IMR-90 (cell line): ENCODE data around the gene REPS2. TPM values are rescaled to one million over a fixed set of nuclear protein-coding genes. Genes with fewer than 3 reads are reported as not detected.
"Not testable (repeated sequence)": the region's sequence is repeated elsewhere in the genome, so short reads cannot be mapped to it uniquely, and the experiment has no call there.

Experiments used
- ATAC-seq: fragments of 200-7000 bp; cut with Tn5 transposase; 2 replicates; pipeline ENCODE4 v1.9.1; 2020; ENCODE audit warnings: low read depth, mild to moderate bottlenecking, moderate library complexity
- BruUV-seq: library from RNA; stranded (reverse); fragments of 400-500 nt; replicated peaks from 2 replicates; lab custom pipeline; 2021; lab: Mats Ljungman, UMichigan
- CTCF ChIA-PET: fragments of 300-600 bp; formaldehyde crosslinking; extraction: SDS; loops from one replicate; lab custom pipeline; 2021; ENCODE audit warnings: antibody characterized with exemption; lab: Yijun Ruan, JAX
- POLR2A ChIA-PET: fragments of 300-600 bp; sonication (Branson Sonifier 250); formaldehyde crosslinking; loops from one replicate; lab custom pipeline; 2022; ENCODE audit warnings: antibody characterized with exemption; ENCODE audit not compliant: unreplicated experiment; lab: Charles Lee
- DNase-seq: peaks from one replicate; pipeline ENCODE4 v3.0.0; 2013
- H2AFZ ChIP-seq: replicated peaks from 2 replicates; pipeline ENCODE3; 2013; ENCODE audit warnings: low read length, mild to moderate bottlenecking; ENCODE audit not compliant: poor library complexity
- H2AK5ac ChIP-seq: 2 replicates; pipeline ENCODE4 v1.6.1; 2013; ENCODE audit warnings: low read depth, low read length, inconsistent platforms
- H2AK9ac ChIP-seq: replicated peaks from 2 replicates; pipeline ENCODE3; 2013; ENCODE audit warnings: mild to moderate bottlenecking, low read depth, low read length, moderate library complexity; ENCODE audit not compliant: poor library complexity
- H2BK120ac ChIP-seq: 2 replicates; pipeline ENCODE4 v1.6.1; 2013; ENCODE audit warnings: low read depth, low read length, inconsistent platforms
- H2BK15ac ChIP-seq: 3 replicates; pipeline ENCODE4 v1.6.1; 2013; ENCODE audit warnings: low read depth, low read length, inconsistent platforms
- H2BK20ac ChIP-seq: 2 replicates; pipeline ENCODE4 v1.6.1; 2013; ENCODE audit warnings: low read depth, mild to moderate bottlenecking, inconsistent platforms, low read length, moderate library complexity
- H2BK5ac ChIP-seq: 2 replicates; pipeline ENCODE4 v1.6.1; 2013; ENCODE audit warnings: mild to moderate bottlenecking, low read depth, low read length, inconsistent platforms; ENCODE audit not compliant: poor library complexity, severe bottlenecking
- H3K14ac ChIP-seq: replicated peaks from 2 replicates; pipeline ENCODE4 v1.6.1; 2013; ENCODE audit warnings: low read depth, low read length, inconsistent platforms
- H3K18ac ChIP-seq: 2 replicates; pipeline ENCODE4 v1.6.1; 2013; ENCODE audit warnings: low read depth, low read length, control low read depth
- H3K23ac ChIP-seq: 2 replicates; pipeline ENCODE4 v1.6.1; 2013; ENCODE audit warnings: low read depth, low read length, inconsistent platforms
- H3K27ac ChIP-seq: 2 replicates; pipeline ENCODE4 v1.5.1; 2013; ENCODE audit warnings: mild to moderate bottlenecking, control low read depth, low read length; ENCODE audit not compliant: insufficient read depth
- H3K27me3 ChIP-seq: 2 replicates; pipeline ENCODE4 v1.6.1; 2013; ENCODE audit warnings: low read length; ENCODE audit not compliant: control insufficient read depth, insufficient read depth
- H3K36me3 ChIP-seq: 2 replicates; pipeline ENCODE4 v1.6.1; 2013; ENCODE audit warnings: low read length, mixed read lengths; ENCODE audit not compliant: control insufficient read depth, insufficient read depth
- H3K4ac ChIP-seq: 2 replicates; pipeline ENCODE4 v1.6.1; 2013; ENCODE audit warnings: low read depth, low read length, inconsistent platforms
- H3K4me1 ChIP-seq: 2 replicates; pipeline ENCODE4 v1.6.1; 2013; ENCODE audit warnings: low read length, mixed read lengths; ENCODE audit not compliant: control insufficient read depth, insufficient read depth
- H3K4me2 ChIP-seq: 2 replicates; pipeline ENCODE4 v1.6.1; 2013; ENCODE audit warnings: low read depth, mild to moderate bottlenecking, control low read depth, low read length, moderate library complexity
- H3K4me3 ChIP-seq: 2 replicates; pipeline ENCODE4 v1.5.1; 2013; ENCODE audit warnings: low read depth, mild to moderate bottlenecking, control low read depth, low read length, moderate library complexity; ENCODE audit not compliant: insufficient read depth
- H3K56ac ChIP-seq: 2 replicates; pipeline ENCODE4 v1.6.1; 2013; ENCODE audit warnings: low read length, inconsistent platforms; ENCODE audit not compliant: insufficient read depth; ENCODE audit errors: extremely low read depth
- H3K79me1 ChIP-seq, 2 experiments: 2 replicates each; pipeline ENCODE4 v1.6.1; 2013; ENCODE audit warnings: low read length in 2 of 2, inconsistent platforms in 1 of 2, low read depth in 1 of 2
- H3K9ac ChIP-seq: 2 replicates; pipeline ENCODE4 v1.6.1; 2013; ENCODE audit warnings: low read depth, low read length, control low read depth
- H3K9me1 ChIP-seq: 2 replicates; pipeline ENCODE4 v1.6.1; 2013; ENCODE audit warnings: low read length, inconsistent platforms; ENCODE audit not compliant: insufficient read depth
- H3K9me3 ChIP-seq: 2 replicates; pipeline ENCODE4 v1.6.1; 2013; ENCODE audit warnings: low read length; ENCODE audit not compliant: control insufficient read depth, insufficient read depth
- H4K20me1 ChIP-seq: 2 replicates; pipeline ENCODE4 v1.6.1; 2013; ENCODE audit warnings: low read length, inconsistent platforms; ENCODE audit not compliant: insufficient read depth
- H4K5ac ChIP-seq: 2 replicates; pipeline ENCODE4 v1.6.1; 2013; ENCODE audit warnings: mild to moderate bottlenecking, low read depth, low read length, control low read depth
- H4K8ac ChIP-seq, 2 experiments: 2 replicates each; pipeline ENCODE4 v1.6.1; 2013; ENCODE audit warnings: low read depth in 2 of 2, low read length in 2 of 2, control low read depth in 1 of 2, inconsistent platforms in 1 of 2
- H4K91ac ChIP-seq: 2 replicates; pipeline ENCODE4 v1.6.1; 2013; ENCODE audit warnings: low read depth, low read length, inconsistent platforms; ENCODE audit not compliant: insufficient read depth
- MAZ ChIP-seq: IDR thresholded peaks from 2 replicates; pipeline ENCODE4 v1.6.1; 2012; ENCODE audit warnings: low read depth, mild to moderate bottlenecking, low read length, improper control_type of control experiment, moderate library complexity, borderline replicate concordance
- WGBS, 2 experiments: methylation state at CpG; one replicate each; pipeline versions ENCODE4 v1.1.5 to v1.1.7; 2013; ENCODE audit warnings: missing lambda C conversion rate in 2 of 2; ENCODE audit not compliant: insufficient read length in 1 of 2; ENCODE audit errors: extremely low coverage in 2 of 2; 5-methylcytosine and 5-hydroxymethylcytosine counted together
- dilution Hi-C: fragments of 300-500 bp; cut with HindIII; formaldehyde crosslinking; loops from one replicate; pipeline ENCODE4 v1.14.3; 2018; ENCODE audit warnings: low sequenced_read_pairs; ENCODE audit not compliant: unreplicated experiment
- in situ Hi-C: fragments of 300-500 bp; cut with MboI; formaldehyde crosslinking; loops from 3 replicates; pipeline ENCODE4 v1.14.3; 2019; ENCODE audit warnings: low sequenced_read_pairs, inconsistent platforms, mixed read lengths
- intact Hi-C: fragments of 100-400 bp; cut with micrococcal nuclease; formaldehyde crosslinking; loops from 2 replicates; pipeline ENCODE4 v1.10.0; 2022
- polyA plus RNA-seq, 3 experiments: library from polyadenylated mRNA; depleted of rRNA; stranded (reverse); fragments of >200 nt; gene quantifications; 2 replicates each; pipeline ENCODE4 v1.2.3, GENCODE V29; 2012; ENCODE audit warnings: low replicate concordance in 1 of 3
- total RNA-seq: library from RNA; depleted of rRNA; stranded (reverse); fragments of >200 nt; gene quantifications from 2 replicates; pipeline ENCODE4 v1.2.3, GENCODE V29; 2012

REPS2 gene
- total and polyA plus RNA-seq, 2 of the 4 experiments (the other 2 are of a cell fraction): 0.02 to 0.18 TPM

DNA sequence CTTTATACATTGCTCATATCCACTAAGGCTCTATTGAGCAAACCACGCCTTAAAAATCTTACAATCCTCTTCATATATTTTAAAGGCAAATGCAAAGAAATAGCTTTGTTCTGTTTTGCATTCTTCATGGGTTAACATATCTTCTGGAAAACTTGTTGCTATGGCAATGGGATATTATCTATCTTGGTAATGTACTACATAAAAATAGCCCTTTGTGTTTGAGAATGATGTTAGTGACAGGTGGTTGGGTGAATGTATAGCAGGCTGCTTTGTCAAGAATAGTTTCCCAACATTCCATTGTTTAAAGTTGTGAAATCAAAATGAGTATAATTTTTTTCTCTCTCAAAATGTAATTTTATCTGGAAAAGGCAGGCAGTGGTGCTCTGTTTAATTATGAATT is 16.8 kb downstream of the REPS2 start:
- Histone ChIP-seq H3K4me3 (no peak overlapping the region), H2BK15ac (no peak overlapping the region), H3K14ac (no peak overlapping the region), H2AK5ac (no peak overlapping the region), H3K79me1 (no peaks in the 10 kb centered on the region), H2AFZ (no peak overlapping the region), H3K36me3 (no peaks in the 10 kb centered on the region), H3K27ac (no peak overlapping the region), H2BK20ac (no peak overlapping the region), H2BK120ac (no peak overlapping the region), H2AK9ac (no peak overlapping the region), H4K5ac (no peak overlapping the region), H3K4me1 (no peaks in the 10 kb centered on the region), H4K8ac (no peak overlapping the region), H2BK5ac (no peak overlapping the region), H3K9me1 (no peaks in the 10 kb centered on the region), H4K91ac (no peak overlapping the region), H3K27me3 (peaks cover 4% of the 10 kb centered on the region), H3K9ac (no peak overlapping the region), H3K23ac (no peak overlapping the region), H3K18ac (no peak overlapping the region), H3K4ac (no peak overlapping the region), H3K4me2 (no peak overlapping the region), H4K20me1 (no peaks in the 10 kb centered on the region), H3K56ac (no peak overlapping the region), H3K9me3 (no peaks in the 10 kb centered on the region)
- in situ Hi-C loops (no loop called here), intact Hi-C loops (no loop called here), dilution Hi-C loops (no loop called here)
- no peak for TF ChIP-seq MAZ
- no TSS peak for BruUV-seq
- no CpG with 5 or more reads among the region's 1 CpG for WGBS, 2 experiments
- CTCF ChIA-PET: no interaction called here
- ATAC-seq (no peak), DNase-seq (no peak)
- POLR2A ChIA-PET: no interaction called here

DNA sequence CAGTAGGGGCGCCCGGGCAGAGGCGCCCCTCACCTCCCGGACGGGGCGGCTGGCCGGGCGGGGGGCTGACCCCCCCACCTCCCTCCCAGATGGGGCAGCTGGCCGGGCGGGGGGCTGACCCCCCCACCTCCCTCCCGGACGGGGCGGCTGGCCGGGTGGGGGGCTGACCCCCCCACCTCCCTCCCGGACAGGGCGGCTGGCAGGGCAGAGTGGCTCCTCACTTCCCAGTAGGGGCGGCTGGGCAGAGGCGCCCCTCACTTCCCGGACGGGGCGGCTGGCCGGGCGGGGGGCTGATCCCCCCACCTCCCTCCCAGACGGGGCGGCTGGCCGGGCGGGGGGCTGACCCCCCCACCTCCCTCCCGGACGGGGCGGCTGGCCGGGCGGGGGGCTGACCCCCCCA is 18.5 kb downstream of the REPS2 start:
- H3K9ac ChIP-seq, H3K14ac ChIP-seq, H3K9me3 ChIP-seq, H3K4me2 ChIP-seq, H2BK15ac ChIP-seq, H3K79me1 ChIP-seq, H3K4me3 ChIP-seq, H3K56ac ChIP-seq, H2AK5ac ChIP-seq, H2AK9ac ChIP-seq, H3K18ac ChIP-seq, H3K27ac ChIP-seq, H2AFZ ChIP-seq, H3K27me3 ChIP-seq, H3K9me1 ChIP-seq, ATAC-seq, DNase-seq, H4K5ac ChIP-seq, H2BK5ac ChIP-seq, dilution Hi-C loops, CTCF ChIA-PET, H4K20me1 ChIP-seq, in situ Hi-C loops, intact Hi-C loops, H3K36me3 ChIP-seq, H4K91ac ChIP-seq, POLR2A ChIA-PET, H3K23ac ChIP-seq, BruUV-seq, H2BK120ac ChIP-seq, H2BK20ac ChIP-seq, H3K4ac ChIP-seq, H4K8ac ChIP-seq, H3K4me1 ChIP-seq: not testable (repeated sequence)
- no CpG with 5 or more reads among the region's 32 CpGs for WGBS, 2 experiments
